IPS-11a (cell line): ENCODE results near the gene QSOX1.

Experiments used
- H3K4me3 ChIP-seq: one replicate; pipeline ENCODE4 v1.5.1; 2013; ENCODE audit warnings: low read depth, low read length, control low read depth

QSOX1 gene

DNA sequence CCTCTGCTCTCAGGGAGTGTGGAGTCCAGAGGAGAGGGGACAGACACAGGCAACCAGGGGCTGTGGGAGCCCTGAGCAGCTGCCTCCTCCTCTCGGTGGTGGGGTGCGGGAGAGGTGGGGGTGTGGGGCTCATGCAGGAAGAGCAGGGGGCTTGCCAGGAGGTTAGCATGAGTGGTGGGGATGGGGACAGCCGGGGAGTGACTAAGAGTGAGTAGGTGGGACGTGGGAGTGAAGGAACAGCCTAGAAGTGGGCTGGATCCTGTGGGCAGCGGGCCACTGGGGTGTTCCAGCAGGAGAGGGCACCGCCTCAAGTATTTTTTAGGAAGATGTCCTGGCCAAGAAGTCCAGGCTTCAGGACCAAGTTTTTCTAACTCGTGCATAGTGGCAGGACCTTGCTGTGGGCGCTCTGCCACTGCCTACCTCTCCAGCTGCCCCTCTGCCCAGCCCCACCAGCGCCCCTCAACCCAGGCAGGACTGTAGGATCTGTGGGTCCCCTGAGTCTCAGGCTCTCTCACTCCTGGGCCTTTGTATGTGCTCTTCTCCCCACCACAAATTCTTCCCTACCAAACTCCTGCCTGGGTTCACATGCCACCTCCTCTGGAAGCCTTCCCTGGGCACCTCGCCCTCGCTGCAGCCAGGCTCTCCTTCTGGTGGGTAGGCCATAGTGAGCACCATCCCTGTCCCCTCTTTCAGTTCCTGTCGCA is 56.6 kb downstream of the QSOX1 start:
- no peak overlapping the region for H3K4me3 ChIP-seq

GRCh38 chr1:180211860-180212229 is 57.2 kb downstream of the QSOX1 start:
- H3K4me3 ChIP-seq: no peak overlapping the region

- H3K4me3 ChIP-seq: no peak overlapping the region
Measured at GRCh38 chr1:180213401-180214170, 58.9 kb downstream of the QSOX1 start.

DNA sequence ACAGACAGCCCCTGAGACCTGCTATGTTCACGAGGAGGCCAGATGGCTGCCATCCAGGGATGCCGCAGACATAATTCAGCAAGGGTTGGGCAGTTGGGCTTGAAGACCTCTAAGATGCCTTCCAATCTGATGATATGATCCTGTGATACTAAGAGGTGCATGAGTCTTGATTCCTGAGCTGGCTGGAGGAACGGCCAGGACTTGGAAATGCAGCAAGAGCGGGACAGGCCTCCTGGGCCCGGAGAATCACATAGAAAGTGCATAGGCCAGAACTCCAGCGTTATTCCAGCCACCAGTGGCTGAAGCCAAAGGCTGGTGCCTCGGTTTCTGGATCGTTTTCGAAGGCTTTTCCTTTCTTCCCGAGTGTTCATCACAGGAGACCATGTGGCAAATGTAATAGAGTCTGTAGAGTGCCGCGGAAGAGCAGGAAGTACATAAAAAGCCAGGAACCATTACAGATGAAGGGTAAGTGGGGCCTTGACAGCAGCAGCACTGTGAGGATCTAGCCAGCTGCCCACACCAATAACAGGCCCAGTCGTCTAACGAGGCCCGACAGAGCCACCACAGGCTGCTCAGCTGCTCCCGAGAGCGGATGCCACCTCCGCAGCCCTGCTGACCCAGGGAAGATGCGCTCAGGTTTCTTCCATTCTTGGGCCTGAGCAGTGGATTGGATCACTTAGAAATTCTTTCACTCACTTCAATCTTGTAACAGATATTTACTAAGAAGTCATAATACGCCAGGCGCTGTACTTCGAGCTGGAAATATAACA is 61.4 kb downstream of the QSOX1 start:
- H3K4me3 ChIP-seq: no peak overlapping the region

GRCh38 chr1:180217006-180217405 is 62.3 kb downstream of the QSOX1 start:
- H3K4me3 ChIP-seq: no peak overlapping the region

DNA sequence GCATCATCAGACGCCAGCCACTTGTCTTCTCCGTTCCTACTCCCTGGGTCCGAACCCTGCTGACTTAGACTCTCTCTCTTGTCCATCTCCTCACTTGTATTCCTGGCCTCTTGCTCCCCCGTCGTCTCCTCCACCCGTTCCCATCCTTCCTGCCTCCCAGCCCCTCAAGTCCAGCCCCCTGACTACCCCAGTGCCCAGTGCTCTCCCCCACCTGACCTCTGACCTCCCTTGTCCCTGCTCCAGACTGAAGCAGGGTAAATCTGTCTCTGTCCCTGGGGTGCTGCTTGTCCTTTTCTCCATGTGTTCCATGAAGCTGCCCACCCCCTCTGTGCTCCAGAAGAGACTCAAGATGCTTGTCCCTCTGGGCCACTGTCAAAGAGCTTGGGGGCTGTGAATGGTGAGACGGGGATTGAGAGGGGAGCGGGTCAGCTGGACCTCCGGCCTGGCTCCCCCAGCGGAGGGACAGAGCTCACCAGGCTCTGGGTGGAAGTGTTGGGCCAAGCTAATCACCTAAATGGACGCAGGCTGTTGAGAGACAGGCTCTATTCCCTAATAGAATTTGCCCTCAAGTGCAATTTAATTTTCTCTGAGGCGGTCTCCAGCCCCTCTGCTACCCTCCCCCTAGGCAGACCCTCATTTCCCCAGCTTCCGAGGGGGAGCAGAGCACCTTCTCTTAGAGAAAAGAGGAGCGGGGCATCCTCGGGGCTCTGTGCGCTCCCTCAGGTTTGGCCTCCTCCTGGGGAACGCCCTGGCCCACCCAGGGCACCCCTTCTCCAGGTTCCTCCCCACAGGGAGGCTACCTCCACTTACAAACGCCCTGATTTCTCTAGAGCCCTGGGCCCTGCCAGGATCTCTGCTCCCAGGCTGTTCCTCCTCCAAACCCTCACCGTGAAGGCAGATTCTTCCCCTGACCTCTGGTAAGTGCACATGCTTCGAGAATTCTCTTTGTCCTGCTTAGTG is 64.4 kb downstream of the QSOX1 start:
- H3K4me3 ChIP-seq: no peak overlapping the region

GRCh38 chr1:180219776-180220175 is 65.1 kb downstream of the QSOX1 start:
- H3K4me3 ChIP-seq: no peak overlapping the region

GRCh38 chr1:180221462-180221861 is 66.8 kb downstream of the QSOX1 start:
- no peak overlapping the region for H3K4me3 ChIP-seq

GRCh38 chr1:180224902-180225301 is 70.2 kb downstream of the QSOX1 start:
- H3K4me3 ChIP-seq: no peak overlapping the region

- no peak overlapping the region for H3K4me3 ChIP-seq
Measured at GRCh38 chr1:180225403-180225802, 70.7 kb downstream of the QSOX1 start.

DNA sequence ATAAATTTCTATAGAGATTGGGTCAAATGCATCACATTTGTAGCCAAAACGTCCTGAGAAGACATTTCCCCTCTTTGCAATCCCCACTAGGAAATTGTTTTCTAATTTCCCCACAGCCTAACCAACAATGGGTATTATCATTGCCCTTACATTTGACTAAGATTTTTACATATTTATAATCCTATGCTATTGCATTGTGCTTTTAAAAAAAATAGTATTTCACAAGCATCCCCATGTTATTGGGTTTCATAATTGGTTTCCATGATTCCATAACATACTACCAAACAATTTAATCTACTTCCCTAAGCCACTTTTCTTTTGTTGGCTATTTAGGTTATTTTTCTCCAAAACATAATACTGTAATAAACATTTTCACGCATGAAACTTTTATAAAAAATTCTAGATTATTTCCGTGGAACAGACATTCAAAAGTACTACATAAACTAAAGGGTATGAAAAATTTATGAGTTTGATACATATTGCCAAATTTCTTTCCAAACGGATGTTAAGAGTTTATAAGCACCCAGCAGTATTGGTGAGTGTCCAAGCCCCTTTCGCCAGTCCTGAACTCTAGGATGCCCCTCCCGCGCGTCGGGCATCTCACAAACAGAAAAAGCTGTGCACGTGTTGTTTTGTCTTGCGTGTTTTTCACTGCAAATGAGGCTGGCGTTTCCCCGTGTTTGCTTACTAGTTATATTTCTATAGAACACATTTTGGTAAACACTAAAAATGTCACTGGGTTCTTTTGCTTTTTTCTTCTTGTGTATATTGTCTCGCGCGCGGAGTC is 73.4 kb downstream of the QSOX1 start:
- no peak overlapping the region for H3K4me3 ChIP-seq

DNA sequence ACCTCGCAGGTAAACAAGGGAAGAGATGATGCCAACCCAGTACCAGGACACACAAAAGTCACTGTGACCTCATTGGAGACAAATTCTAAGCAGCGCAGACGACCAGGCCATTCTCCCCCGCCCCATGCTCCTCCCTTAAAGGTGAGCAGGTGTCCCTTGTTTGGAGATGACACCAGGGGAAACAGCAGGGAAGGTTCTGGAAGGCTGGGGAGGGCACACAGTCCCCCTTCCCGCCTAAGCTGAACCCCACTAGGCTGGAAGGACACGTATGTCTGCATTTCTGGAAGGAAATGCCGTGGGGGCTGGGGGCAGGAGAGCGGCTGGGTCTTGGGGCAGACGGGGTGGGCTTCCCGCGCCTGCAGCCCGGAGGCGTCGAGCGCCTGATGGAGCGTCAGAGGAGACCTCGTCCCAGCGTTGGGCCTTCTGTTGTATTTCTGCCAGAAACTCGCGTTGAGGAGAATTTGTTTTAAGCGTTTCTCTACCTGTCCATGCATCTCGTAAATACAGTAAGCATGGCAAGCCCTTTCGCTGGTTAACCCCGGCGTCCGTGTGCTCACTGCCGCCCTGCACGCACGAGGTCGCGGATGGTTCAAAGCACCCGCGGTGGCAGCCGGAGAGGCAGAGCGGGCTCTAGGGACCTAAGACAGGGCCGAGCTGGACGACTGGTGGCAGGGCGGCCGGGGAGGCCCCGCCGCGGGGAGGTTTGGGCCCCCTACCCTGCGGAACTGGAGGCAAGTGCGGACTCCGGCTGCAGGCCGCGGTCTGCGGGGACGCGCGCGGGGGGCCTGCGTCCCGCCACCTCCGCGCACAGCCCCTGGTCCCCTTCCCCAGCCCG is 74.2 kb downstream of the QSOX1 start:
- peak overlapping the region; percentile 53 for H3K4me3 ChIP-seq

DNA sequence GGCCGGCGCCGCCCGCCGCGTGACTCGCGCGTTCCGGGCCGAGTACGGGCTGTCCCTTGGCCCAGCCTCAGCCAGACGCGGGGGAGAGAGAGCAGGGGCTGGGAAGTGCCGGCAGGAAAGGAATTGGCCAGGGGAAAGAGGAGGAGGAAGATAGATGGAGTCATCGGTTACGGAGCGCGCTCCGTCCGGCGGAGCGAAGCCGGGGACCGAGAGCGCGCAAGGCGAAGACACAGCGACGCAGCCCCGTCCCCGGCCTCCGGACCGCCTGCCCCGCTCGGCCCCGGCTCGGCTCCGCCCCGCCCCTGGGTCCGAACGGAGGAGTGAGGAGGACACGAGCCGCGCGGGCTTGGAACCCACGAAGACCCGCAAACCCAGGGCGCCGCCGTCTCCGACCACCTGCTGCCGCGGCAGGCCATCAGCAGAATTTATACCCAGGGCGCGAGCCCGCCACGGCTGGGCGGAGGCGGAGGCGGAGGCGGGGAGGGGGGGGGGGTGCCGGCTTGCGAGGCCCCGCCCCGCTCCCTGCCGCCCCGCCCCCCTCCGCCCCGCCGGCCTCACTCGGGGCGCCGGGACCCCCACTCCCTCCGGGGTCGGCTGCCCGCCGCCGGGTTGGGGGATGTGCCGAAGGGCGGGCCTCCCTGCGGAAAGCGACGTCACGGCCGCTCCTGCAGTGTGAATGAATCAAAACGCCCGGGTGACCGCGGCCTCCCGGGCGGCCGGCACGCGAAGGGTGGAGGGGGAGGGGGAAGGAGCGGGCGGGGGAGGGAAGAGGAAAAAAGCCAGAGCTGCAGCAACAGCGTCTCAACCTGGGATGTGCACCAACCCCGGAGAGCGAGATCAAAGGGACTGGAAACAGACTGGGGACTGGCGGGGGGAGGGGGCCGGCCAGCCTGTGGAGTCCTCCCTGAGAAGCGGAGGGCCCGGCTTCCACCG is 75.1 kb downstream of the QSOX1 start, which contains the start of gene LHX4:
Gene LHX4, plus strand, starts transcription at position 782 of the 933 bp plus-strand sequence. CDS start 266 bp downstream, outside the sequence.
- peak within 1 kb of the TSS; percentile 53 for H3K4me3 ChIP-seq

GRCh38 chr1:180230416-180230790 is 75.7 kb downstream of the QSOX1 start:
- peak overlapping the region; percentile 40 for H3K4me3 ChIP-seq

GRCh38 chr1:180230791-180231505 is 76.3 kb downstream of the QSOX1 start:
- peak overlapping the region; percentile 40 for H3K4me3 ChIP-seq

GRCh38 chr1:180231506-180231921 is 76.8 kb downstream of the QSOX1 start:
- peak overlapping the region; percentile 40 for H3K4me3 ChIP-seq

GRCh38 chr1:180231936-180232335 is 77.3 kb downstream of the QSOX1 start:
- peak overlapping the region; percentile 28 for H3K4me3 ChIP-seq
